SK-N-MC (cell line): ENCODE measurements around the gene FHL3.

Experiments
- EZH2 ChIP-seq: fragments of 200-600 bp; sonication (generic); IDR thresholded peaks from one replicate; pipeline ENCODE4 v1.6.1; 2017; ENCODE audit warnings: antibody characterized with exemption
- POLR2AphosphoS5 ChIP-seq: IDR thresholded peaks from 2 replicates; pipeline ENCODE4 v1.6.1; 2012; ENCODE audit warnings: mild to moderate bottlenecking, low read depth, low read length, borderline replicate concordance

DNA sequence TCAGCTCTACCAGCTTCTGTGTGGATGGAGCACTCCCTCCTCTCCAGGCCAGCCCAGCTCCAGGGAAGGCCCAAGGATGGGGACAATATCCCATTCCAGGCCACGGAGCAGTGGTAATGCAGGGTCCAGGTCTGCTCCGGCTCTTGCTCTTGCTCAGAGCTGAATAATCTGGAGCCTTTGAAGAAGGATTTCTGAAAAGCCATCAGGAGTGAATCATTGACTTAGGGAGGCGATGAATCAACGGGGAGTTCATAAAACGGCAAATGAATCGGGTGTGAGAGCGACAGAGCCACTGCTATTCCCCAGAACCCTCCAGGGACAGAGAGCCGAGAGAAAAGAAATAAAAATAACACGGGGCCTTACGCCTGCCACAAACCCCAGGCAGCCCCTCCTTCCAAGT lies 33.5 kb upstream of the FHL3 start:
- no peak for TF ChIP-seq EZH2
- no peak for TF ChIP-seq POLR2AphosphoS5
